GM19395 (cell line): ENCODE data around the gene TLX2.

Experiments
- ATAC-seq: cut with Tn5 transposase; IDR thresholded peaks from one replicate; pipeline ENCODE4 v1.9.1; 2021; ENCODE audit warnings: mild to moderate bottlenecking, moderate library complexity; ENCODE audit not compliant: unreplicated experiment

The TLX2 gene

DNA sequence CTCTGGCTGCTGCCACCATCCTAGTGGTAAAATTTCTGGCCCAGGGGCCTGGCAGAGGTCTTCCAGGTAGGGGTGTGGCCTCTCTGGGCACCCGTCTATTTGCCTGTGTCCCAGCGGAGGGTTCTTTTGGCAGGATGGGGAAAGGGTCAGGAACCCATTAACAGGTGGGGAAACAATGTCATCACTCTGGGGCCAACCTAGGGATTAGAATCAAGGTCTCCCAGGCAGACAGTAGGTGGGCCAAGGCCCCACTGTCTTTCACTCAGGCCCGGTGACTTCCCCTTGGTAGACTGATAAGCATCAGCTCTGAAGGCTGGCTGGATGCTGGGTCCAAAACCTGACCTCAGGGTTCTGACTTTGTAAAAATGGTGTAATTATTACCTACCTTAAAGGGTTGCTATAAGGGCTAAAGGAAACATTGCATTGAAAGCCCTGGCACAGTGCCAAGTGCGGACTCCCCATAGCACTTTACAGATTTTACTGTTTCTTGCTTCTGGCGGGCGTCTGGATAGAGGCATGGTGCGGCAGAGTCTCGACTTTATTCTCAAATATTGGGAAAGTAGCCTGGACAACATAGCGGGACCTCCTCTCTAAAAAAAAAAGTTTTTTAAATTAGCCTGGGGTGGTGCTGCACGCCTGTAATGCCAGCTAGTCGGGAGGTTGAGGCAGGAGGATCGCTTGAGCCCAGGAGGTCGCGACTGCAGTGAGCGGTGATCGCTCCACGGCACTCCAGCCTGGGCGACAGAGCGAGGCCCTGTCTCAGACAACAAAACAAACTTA is 17.1 kb upstream of the TLX2 start:
- ATAC-seq: no peak

- no peak for ATAC-seq
Observed at GRCh38 chr2:74497777-74498499, 16.3 kb upstream of the TLX2 start.

DNA sequence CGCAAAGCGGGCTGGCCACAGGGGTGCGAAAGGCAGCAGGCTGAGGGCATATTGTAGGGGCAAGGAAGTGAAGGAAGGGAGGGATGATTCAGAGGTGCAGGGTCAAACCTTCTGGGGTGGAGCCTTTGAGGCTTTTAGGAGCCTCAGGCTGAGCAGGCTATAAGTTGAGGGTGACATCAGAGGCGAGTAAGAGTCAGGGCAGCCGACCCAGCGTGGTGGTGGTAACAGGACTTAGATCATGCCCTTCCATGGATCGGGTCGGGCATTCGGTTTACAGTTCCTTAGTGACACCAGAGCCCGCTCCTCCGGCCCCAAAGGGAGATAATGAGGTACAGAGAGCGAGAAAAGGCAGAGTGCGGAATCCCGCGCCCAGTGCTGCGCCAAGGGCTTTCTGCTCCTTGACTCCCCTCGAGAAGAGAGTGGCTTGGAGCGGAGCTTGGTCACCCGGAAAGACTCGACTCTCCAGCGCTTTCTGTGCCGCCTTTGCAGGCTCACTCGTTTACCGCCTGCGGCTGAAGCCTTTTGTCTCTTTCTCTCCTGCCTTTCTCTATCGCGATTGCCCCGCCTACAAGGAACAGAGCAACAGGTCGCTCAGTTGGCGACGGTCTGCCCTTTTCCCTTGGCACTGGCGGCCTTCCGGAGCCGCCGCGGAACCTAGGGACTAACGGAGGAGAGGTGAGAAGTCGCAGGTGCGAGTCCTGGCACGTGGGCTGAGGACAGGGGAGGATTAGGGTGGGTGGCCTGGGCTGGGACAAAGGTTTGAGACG is 15.6 kb upstream of the TLX2 start:
- no peak for ATAC-seq

GRCh38 chr2:74499267-74499939 is 14.8 kb upstream of the TLX2 start, which contains the start of gene LBX2:
Gene LBX2, minus strand, starts transcription at chr2:74499603. Its CDS starts 66 bp downstream, at chr2:74499537.
- no peak for ATAC-seq

GRCh38 chr2:74499940-74500577 is 14.2 kb upstream of the TLX2 start:
- ATAC-seq: no peak

- ATAC-seq: no peak
Observed at GRCh38 chr2:74500578-74500946, 13.7 kb upstream of the TLX2 start.

- no peak for ATAC-seq
Observed at GRCh38 chr2:74501335-74502071, 12.7 kb upstream of the TLX2 start.

DNA sequence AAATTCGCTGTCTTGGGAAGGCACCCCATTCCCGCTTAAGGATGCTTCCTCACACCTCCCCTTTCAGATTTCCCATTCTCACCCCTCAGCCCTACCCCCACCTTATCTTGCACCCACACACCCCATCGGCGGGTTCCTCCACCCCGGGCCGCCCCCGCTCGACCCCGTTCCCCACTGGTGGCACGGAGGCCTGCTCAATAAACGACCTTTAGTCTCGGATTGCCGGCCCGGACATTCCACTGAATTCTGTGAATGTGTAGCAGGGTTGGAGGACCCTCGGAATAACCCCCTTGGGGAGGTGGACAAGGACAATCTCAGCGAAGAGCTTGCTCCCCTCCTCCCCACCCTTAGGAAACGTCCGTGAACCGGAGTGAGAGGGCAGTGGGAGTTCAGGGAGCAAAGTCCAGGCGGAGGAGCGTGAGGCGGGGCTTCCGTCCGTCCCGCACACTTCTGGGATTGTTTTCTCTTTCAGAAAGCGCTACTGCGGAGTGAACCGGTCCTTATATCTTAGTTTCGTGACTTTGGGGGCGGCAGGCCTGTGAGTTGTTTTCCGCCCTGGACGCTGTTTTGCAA is 12.0 kb upstream of the TLX2 start:
- no peak for ATAC-seq

GRCh38 chr2:74502720-74503505 is 11.3 kb upstream of the TLX2 start:
- ATAC-seq: peak; percentile 40

- ATAC-seq: no peak
Observed at GRCh38 chr2:74503506-74504475, 10.5 kb upstream of the TLX2 start.

- no peak for ATAC-seq
Observed at GRCh38 chr2:74504591-74504990, 9.7 kb upstream of the TLX2 start.

DNA sequence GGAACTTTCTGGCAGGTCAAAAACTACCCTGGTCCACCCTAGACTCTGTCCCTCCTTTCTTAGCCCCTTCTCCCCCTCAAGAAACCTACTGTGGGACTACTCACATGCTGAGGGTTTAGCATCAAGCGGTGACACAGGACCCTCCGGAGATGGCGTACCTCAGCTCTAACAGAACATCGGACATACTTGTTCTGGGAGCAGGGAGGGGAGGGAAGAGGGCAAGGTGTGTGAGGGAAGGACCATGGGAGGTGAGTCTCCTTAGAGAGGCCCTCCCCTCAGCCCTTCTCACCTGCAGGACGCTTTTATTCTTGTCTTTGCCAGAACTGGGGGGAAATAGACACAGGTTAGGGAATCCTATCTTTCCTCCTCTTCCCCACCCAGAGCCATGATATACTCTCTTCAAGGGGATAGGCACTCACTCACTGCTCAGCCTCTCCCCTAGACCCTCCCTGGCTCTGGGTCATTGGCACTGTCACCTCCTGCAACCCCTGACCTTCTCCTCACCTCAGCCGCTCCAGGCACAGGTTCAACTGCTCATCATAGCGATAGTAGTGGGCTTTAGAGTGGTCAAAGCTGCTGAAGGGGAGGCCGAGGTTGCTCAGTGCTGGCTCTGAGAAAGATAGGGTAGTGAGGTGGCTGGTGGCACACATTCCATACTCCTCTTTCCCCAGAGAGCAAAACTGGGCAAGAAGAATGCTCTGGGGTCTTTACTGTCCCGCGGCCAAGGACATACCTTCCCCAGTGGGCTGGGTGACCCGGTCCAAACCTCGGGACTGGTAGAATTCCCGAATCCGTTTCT is 8.6 kb upstream of the TLX2 start:
- ATAC-seq: no peak

- peak; percentile 88 for ATAC-seq
Observed at GRCh38 chr2:74507145-74507925, 6.9 kb upstream of the TLX2 start, which contains the start of gene PCGF1. Gene PCGF1, minus strand, starts transcription at chr2:74507695. Its CDS starts 27 bp downstream, at chr2:74507668.

DNA sequence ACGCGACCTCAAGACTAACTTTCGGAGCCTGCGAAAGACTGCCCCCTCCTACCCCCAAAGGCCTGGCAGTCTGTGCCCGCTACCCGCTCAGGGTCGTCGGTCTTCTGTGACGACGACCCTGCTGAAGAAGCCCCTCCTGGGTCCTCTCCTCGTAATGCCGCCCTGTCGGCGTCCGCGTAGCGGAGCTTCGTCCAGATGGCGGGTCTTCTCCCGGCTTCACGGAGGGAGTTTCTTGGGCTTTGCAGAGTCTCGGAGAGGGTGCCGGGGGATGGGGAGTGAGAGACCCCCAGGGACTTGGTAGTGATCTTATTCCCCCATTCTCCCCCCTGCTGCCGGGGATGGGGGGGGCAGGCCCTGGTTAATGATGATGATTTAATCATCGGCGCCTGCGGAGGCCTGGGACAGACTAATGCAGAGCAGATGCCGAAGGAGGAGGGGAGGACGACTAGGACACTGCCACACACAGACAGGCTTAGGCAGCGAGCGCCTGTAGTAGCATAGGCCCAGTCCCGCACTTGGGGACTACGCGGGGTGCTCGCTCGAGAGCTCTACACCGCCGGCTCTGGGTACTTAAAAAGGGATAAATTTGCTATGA is 6.2 kb upstream of the TLX2 start:
- peak; percentile 23 for ATAC-seq

DNA sequence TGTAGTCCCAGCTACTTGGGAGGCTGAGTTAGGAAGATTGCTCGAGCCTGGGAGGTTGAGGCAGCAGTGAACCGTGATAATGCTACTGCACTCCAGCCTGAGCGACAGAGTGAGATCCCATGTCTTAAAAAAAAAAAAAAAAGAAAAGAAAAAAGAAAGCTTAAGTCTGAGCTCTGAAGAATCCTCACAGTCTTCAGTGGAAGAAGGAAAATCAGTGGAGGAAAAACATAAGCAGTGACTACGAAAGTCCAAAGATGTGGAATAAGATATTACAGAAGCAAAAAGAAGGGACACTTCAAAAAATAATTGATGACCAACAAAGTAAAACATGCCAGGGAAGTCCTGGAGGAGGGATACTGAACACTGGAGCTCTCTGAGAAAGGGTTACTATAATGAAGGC is 4.0 kb upstream of the TLX2 start:
- no peak for ATAC-seq
